Neuron (in vitro differentiated cells): ENCODE results near the gene TRIM73.
"Not testable (repeated sequence)": the region's sequence is repeated elsewhere in the genome, so short reads cannot be mapped to it uniquely, and the experiment has no call there.

Experiments
- H2AFZ ChIP-seq: one replicate; pipeline ENCODE4 v1.6.1; 2013; ENCODE audit warnings: low read depth, mild to moderate bottlenecking, inconsistent platforms, low read length, moderate library complexity
- H3K27me3 ChIP-seq: one replicate; pipeline ENCODE4 v1.6.1; 2013; ENCODE audit warnings: low read length; ENCODE audit not compliant: insufficient read depth
- H3K36me3 ChIP-seq: one replicate; pipeline ENCODE4 v1.6.1; 2013; ENCODE audit warnings: low read length; ENCODE audit not compliant: insufficient read depth
- H3K4me1 ChIP-seq: one replicate; pipeline ENCODE4 v1.6.1; 2013; ENCODE audit warnings: low read length; ENCODE audit not compliant: insufficient read depth
- H3K4me3 ChIP-seq: 2 replicates; pipeline ENCODE4 v1.5.1; 2013; ENCODE audit warnings: mild to moderate bottlenecking, low read length, moderate library complexity
- H3K9me3 ChIP-seq: one replicate; pipeline ENCODE4 v1.6.1; 2013; ENCODE audit warnings: low read length

TRIM73 gene

GRCh38 chr7:75395329-75395728 is at the start of gene TRIM73:
TRIM73 (plus strand) TSS chr7:75395629; CDS start chr7:75398934, 3,305 bp downstream.
- not testable (repeated sequence) for H3K4me3 ChIP-seq, H3K4me1 ChIP-seq, H2AFZ ChIP-seq, H3K9me3 ChIP-seq, H3K27me3 ChIP-seq, H3K36me3 ChIP-seq

- H3K4me3 ChIP-seq, H2AFZ ChIP-seq, H3K36me3 ChIP-seq, H3K9me3 ChIP-seq, H3K27me3 ChIP-seq, H3K4me1 ChIP-seq: not testable (repeated sequence)
Observed at GRCh38 chr7:75358671-75359541, 36.5 kb upstream of the TRIM73 start.

GRCh38 chr7:75359542-75359848 is 35.9 kb upstream of the TRIM73 start:
- H3K36me3 ChIP-seq, H3K27me3 ChIP-seq, H2AFZ ChIP-seq, H3K4me1 ChIP-seq, H3K9me3 ChIP-seq, H3K4me3 ChIP-seq: not testable (repeated sequence)

- not testable (repeated sequence) for H3K4me1 ChIP-seq, H3K9me3 ChIP-seq, H3K4me3 ChIP-seq, H3K27me3 ChIP-seq, H3K36me3 ChIP-seq, H2AFZ ChIP-seq
Observed at GRCh38 chr7:75364079-75364478, 31.4 kb upstream of the TRIM73 start.

- H3K4me3 ChIP-seq, H3K9me3 ChIP-seq, H3K4me1 ChIP-seq, H2AFZ ChIP-seq, H3K27me3 ChIP-seq, H3K36me3 ChIP-seq: not testable (repeated sequence)
Observed at GRCh38 chr7:75366643-75367042, 28.8 kb upstream of the TRIM73 start.

GRCh38 chr7:75367313-75367712 is 28.1 kb upstream of the TRIM73 start:
- not testable (repeated sequence) for H2AFZ ChIP-seq, H3K9me3 ChIP-seq

GRCh38 chr7:75374144-75374518 is 21.3 kb upstream of the TRIM73 start:
- H3K27me3 ChIP-seq, H2AFZ ChIP-seq, H3K9me3 ChIP-seq, H3K4me3 ChIP-seq, H3K4me1 ChIP-seq, H3K36me3 ChIP-seq: not testable (repeated sequence)

More at GRCh38 chr7:75367313-75367712, 28.1 kb upstream of the TRIM73 start:
- not testable (repeated sequence) for H3K36me3 ChIP-seq, H3K27me3 ChIP-seq, H3K4me1 ChIP-seq, H3K4me3 ChIP-seq

- not testable (repeated sequence) for H3K27me3 ChIP-seq, H3K4me1 ChIP-seq, H2AFZ ChIP-seq, H3K4me3 ChIP-seq, H3K9me3 ChIP-seq, H3K36me3 ChIP-seq
Observed at GRCh38 chr7:75374519-75375317, 20.7 kb upstream of the TRIM73 start.

GRCh38 chr7:75393194-75393593 is 2.2 kb upstream of the TRIM73 start:
- not testable (repeated sequence) for H2AFZ ChIP-seq, H3K4me3 ChIP-seq, H3K9me3 ChIP-seq, H3K4me1 ChIP-seq, H3K36me3 ChIP-seq, H3K27me3 ChIP-seq

- H3K4me1 ChIP-seq, H3K27me3 ChIP-seq: not testable (repeated sequence)
Observed at GRCh38 chr7:75397865-75398264, 2.4 kb downstream of the TRIM73 start.

GRCh38 chr7:75398771-75399700 is 3.6 kb downstream of the TRIM73 start:
- not testable (repeated sequence) for H3K27me3 ChIP-seq, H3K4me3 ChIP-seq, H2AFZ ChIP-seq, H3K36me3 ChIP-seq, H3K4me1 ChIP-seq, H3K9me3 ChIP-seq

More at GRCh38 chr7:75397865-75398264, 2.4 kb downstream of the TRIM73 start:
- H3K36me3 ChIP-seq, H3K4me3 ChIP-seq, H3K9me3 ChIP-seq, H2AFZ ChIP-seq: not testable (repeated sequence)

- not testable (repeated sequence) for H3K4me3 ChIP-seq, H3K27me3 ChIP-seq, H3K4me1 ChIP-seq, H2AFZ ChIP-seq, H3K9me3 ChIP-seq, H3K36me3 ChIP-seq
Observed at GRCh38 chr7:75400575-75400974, 5.1 kb downstream of the TRIM73 start.
